HCT116 (cell line): ENCODE measurements around the gene CDIP1.

Experiments used
- CEBPB ChIP-seq: IDR thresholded peaks from 2 replicates; pipeline ENCODE4 v1.6.1; 2012; ENCODE audit warnings: low read depth
- EZH2 ChIP-seq: fragments of 200-600 bp; sonication (generic); IDR thresholded peaks from 2 replicates; pipeline ENCODE4 v1.6.1; 2017; ENCODE audit warnings: antibody characterized with exemption, mixed run types
- POLR2A ChIP-seq: IDR thresholded peaks from 2 replicates; pipeline ENCODE4 v1.7.0; 2011; ENCODE audit warnings: borderline replicate concordance; ENCODE audit not compliant: insufficient read depth, insufficient read length; ENCODE audit errors: extremely low read depth
- POLR2AphosphoS5 ChIP-seq: IDR thresholded peaks from 2 replicates; pipeline ENCODE4 v1.6.1; 2011; ENCODE audit warnings: mild to moderate bottlenecking, low read depth, low read length, moderate library complexity
- ZNF274 ChIP-seq: fragments of 200-500 bp; sonication (Bioruptor generic); IDR thresholded peaks from 2 replicates; pipeline ENCODE4 v1.6.1; 2014; ENCODE audit warnings: mild to moderate bottlenecking, low read depth, low read length, inconsistent platforms
- TF ChIP-seq, protein P1 (sequence below), 3 experiments: fragments of 200-600 bp in 1 of 3; sonication (generic) in 1 of 3; IDR thresholded peaks in 2 of 3; conservative IDR thresholded peaks in 1 of 3; 2 replicates each; pipeline ENCODE4 v1.5.1; 2012 to 2017; ENCODE audit warnings: low read depth in 2 of 3, low read length in 2 of 3, antibody characterized with exemption in 1 of 3, borderline replicate concordance in 1 of 3, control low read depth in 1 of 3, mild to moderate bottlenecking in 1 of 3, mixed read lengths in 1 of 3, mixed run types in 1 of 3, moderate library complexity in 1 of 3; ENCODE audit not compliant: insufficient read depth in 1 of 3

DNA sequence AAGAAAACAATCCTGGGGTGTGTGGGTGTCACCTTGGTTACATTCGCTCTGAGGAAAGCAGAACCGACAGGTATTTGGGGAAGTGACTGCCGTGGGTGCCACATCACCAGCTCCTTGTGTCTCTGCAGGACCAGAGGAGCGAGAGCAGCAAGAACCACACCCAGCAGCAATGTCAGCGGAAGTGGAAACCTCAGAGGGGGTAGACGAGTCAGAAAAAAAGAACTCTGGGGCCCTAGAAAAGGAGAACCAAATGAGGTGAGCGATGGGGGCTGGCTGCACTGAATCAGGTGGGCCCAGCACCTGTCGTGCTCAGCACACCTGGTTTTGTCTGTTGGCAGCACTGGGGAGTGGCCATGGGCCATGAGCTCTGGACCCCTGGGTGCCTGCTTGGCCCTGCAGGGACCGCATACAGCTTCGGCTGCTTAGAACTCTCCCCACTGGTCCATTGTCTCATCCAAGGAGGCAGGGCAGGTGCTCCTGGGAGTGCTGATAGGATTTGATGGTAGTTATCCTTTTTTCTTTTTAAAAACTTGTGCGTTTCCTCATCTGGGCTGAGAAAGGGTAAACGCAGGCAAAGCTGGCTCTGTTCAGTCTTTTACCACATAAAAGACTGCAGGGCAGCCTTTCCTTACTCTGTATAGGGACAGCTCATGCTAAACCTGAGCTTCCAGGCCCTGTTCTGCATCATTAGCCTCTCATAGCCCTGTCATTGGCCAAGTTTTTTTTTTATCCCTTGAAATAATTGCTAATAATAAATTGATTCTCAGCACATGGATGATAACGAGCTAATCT is 33.0 kb downstream of the CDIP1 start:
- TF ChIP-seq POLR2A (no peak), ZNF274 (no peak), CEBPB (no peak), POLR2AphosphoS5 (no peak), EZH2 (no peak)
- TF ChIP-seq, protein P1, sequence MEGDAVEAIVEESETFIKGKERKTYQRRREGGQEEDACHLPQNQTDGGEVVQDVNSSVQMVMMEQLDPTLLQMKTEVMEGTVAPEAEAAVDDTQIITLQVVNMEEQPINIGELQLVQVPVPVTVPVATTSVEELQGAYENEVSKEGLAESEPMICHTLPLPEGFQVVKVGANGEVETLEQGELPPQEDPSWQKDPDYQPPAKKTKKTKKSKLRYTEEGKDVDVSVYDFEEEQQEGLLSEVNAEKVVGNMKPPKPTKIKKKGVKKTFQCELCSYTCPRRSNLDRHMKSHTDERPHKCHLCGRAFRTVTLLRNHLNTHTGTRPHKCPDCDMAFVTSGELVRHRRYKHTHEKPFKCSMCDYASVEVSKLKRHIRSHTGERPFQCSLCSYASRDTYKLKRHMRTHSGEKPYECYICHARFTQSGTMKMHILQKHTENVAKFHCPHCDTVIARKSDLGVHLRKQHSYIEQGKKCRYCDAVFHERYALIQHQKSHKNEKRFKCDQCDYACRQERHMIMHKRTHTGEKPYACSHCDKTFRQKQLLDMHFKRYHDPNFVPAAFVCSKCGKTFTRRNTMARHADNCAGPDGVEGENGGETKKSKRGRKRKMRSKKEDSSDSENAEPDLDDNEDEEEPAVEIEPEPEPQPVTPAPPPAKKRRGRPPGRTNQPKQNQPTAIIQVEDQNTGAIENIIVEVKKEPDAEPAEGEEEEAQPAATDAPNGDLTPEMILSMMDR (IDR thresholded peaks at IDR 0.05 in 2 of 3, conservative IDR thresholded peaks at IDR 0.05 in 1 of 3; ENCODE audit: borderline replicate concordance in 1 of 3, insufficient read depth in 1 of 3, low read depth in 2 of 3, low read length in 2 of 3), result no peak
